GM13977 (cell line): ENCODE measurements around the gene ALDH16A1.
A peak's percentile ranks its signal among the peaks of the same experiment; 100 is the strongest.

Experiments
- DNase-seq: peaks from one replicate; pipeline ENCODE4 v3.0.0; 2012; ENCODE audit warnings: low spot score
- in situ Hi-C: fragments of 300-500 bp; cut with MboI; formaldehyde crosslinking; loops from one replicate; pipeline ENCODE4 v1.12.0; 2022; ENCODE audit warnings: low sequenced_read_pairs, low pct_unique_long_range_greater_than_20kb, mixed read lengths, inconsistent platforms; ENCODE audit not compliant: unreplicated experiment
- TF ChIP-seq, protein P1 (sequence below): IDR thresholded peaks from 2 replicates; pipeline ENCODE4 v1.5.1; 2012; ENCODE audit warnings: mild to moderate bottlenecking, control low read depth; ENCODE audit not compliant: insufficient read depth; ENCODE audit errors: extremely low read depth, missing control alignments

Gene ALDH16A1

GRCh38 chr19:49428547-49429451, 24.2 kb upstream of the ALDH16A1 start:
- no peak for DNase-seq
- in situ Hi-C loops = no loop called here
- TF ChIP-seq, protein P1, sequence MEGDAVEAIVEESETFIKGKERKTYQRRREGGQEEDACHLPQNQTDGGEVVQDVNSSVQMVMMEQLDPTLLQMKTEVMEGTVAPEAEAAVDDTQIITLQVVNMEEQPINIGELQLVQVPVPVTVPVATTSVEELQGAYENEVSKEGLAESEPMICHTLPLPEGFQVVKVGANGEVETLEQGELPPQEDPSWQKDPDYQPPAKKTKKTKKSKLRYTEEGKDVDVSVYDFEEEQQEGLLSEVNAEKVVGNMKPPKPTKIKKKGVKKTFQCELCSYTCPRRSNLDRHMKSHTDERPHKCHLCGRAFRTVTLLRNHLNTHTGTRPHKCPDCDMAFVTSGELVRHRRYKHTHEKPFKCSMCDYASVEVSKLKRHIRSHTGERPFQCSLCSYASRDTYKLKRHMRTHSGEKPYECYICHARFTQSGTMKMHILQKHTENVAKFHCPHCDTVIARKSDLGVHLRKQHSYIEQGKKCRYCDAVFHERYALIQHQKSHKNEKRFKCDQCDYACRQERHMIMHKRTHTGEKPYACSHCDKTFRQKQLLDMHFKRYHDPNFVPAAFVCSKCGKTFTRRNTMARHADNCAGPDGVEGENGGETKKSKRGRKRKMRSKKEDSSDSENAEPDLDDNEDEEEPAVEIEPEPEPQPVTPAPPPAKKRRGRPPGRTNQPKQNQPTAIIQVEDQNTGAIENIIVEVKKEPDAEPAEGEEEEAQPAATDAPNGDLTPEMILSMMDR = no peak

DNA sequence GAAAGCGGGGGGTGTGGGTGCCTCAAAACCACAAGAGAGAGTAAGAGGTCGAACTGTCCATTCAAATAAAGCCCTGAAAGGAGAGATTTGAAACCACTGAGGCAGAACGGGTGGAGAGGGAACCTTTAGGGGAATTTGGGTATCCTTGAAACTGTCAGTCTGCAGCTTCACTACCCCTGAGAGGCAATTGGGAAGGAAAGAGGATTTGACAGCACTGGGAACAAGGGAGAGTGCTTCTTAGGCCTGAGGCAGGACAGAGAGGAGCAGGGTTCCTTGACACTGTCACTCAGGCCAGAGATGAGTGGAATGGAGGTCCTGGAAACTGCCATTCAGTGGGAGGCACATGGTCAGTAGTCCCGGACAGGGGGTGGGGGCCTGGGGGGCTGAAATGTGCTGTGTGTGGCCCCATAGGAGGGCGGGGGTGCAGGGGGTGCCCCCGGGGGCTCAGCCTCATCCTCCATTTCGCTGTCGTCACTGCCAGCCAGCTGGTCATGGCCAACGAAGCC, 22.8 kb upstream of the ALDH16A1 start:
- DNase-seq = no peak
- in situ Hi-C loops = no loop called here
- TF ChIP-seq, protein P1 = no peak

- TF ChIP-seq, protein P1 = peak; percentile 59
- DNase-seq = peak; percentile 68
- in situ Hi-C loops = no loop called here
Observed at GRCh38 chr19:49430678-49431329, 22.2 kb upstream of the ALDH16A1 start.

DNA sequence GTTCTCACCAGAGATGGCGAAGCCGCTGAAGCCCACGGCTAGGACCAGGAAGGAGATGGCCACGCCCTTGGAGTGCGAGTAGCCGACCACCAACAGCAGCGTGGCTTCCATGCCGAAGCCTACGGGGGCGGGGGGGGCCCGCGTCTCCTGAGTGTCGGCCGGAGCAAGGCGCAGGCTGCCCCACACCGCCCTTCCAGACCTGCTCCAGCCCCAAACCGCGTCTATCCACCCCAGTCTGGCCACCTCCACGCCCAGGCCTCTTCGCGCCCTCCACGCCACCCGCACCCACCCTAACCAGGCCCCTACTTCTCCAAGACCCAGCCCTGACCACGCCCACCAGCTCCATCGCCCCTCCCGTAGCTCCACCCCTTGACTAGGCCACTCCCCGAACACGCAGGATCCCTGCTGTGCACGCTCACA, 21.7 kb upstream of the ALDH16A1 start:
- TF ChIP-seq, protein P1 = no peak
- DNase-seq = no peak
- in situ Hi-C loops = no loop called here

GRCh38 chr19:49432141-49433073, 20.6 kb upstream of the ALDH16A1 start:
- in situ Hi-C loops = no loop called here
- TF ChIP-seq, protein P1 = no peak
- no peak for DNase-seq

DNA sequence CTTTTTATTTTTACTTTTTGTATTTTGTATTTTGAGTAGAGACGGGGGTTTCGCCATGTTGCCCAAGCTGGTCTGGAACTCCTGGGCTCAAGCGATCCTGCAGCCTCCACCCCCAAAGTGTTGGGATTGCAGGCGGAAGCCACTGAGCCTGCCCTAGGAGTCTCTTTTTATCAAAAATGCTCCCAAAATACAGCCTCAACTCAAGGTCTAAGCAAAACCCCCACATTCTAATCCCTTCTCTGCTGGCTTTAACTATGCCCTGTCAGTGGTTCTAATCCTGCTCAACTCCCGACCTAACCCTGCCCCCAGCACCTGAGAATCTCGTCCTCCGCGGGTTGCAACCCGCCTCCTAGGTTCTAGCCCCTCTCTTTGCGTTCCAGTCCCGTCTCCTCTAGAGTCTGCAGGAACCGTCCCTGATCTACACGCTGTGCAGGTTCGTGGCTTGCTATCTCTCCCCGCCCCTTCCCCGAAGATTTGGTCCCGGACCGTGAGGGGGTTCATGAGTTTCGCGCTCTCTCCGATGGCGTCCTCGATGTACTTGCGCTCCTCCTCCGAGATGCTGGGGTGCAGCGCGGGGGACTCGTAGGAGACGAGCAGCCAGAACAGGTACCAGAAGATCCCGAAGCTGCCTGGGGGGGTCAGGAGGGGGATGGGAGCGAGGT, 19.7 kb upstream of the ALDH16A1 start:
- TF ChIP-seq, protein P1 = no peak
- in situ Hi-C loops = no loop called here
- no peak for DNase-seq
